Activated T-cell treated with anti-CD3 and anti-CD28 coated beads for 1 hour (primary cell): ENCODE data around the gene FBH1.
"Not testable (repeated sequence)": the region's sequence is repeated elsewhere in the genome, so short reads cannot be mapped to it uniquely, and the experiment has no call there.

Experiments
- DNase-seq: peaks from one replicate; pipeline ENCODE4 v3.0.0-alpha.2; 2020; ENCODE audit warnings: low read depth

FBH1 gene

DNA sequence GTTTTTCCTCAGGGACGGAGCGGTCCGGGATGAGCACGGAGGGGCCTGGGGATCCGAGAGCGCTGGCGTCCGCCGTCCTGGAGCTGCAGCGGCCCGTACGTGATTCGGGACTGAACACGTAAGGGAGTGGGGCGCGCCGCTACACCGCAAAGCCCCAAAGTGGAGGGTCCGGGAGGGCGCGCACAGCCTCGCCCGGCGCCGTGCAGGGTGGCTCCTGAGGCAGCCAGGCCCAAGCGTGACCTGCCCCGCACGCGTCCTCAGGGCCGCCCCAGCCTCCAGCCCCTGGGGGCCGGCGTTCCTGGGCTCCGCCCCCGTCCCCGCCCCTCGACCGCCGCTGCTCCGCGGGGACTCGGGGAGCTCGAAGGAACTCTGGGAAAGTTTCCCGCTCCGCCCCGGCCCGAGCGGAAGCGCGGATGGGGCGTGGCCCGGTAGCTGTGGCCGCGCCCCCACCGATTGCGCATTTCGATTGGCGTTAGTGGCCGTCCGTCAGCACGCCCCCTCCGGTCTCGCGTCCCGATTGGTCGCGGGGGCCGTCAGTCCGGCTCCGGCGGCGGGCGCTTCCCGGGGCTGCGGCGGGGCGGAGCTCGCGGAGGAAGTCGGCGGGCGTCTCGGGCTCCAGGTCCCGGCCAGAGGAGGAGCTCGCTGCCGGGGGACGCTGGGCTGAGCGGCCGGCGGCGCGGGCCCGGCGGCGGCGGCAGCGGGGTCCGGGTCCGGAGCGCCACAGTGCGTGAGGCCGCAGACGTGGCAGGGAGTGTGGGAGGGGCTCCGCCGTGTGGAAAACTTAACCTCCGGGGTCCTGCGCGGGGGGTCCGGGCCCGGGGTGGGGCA lies at the start of gene FBH1, which contains the start of gene ANKRD16:
TSS of gene FBH1 (plus strand) at position 620 of the 828 bp plus-strand sequence. CDS start at position 723, 103 bp downstream.
TSS of gene ANKRD16 (minus strand) at position 270 of the 828 bp plus-strand sequence. CDS start 539 bp downstream, outside the sequence.
- DNase-seq, result peak; percentile 97

DNA sequence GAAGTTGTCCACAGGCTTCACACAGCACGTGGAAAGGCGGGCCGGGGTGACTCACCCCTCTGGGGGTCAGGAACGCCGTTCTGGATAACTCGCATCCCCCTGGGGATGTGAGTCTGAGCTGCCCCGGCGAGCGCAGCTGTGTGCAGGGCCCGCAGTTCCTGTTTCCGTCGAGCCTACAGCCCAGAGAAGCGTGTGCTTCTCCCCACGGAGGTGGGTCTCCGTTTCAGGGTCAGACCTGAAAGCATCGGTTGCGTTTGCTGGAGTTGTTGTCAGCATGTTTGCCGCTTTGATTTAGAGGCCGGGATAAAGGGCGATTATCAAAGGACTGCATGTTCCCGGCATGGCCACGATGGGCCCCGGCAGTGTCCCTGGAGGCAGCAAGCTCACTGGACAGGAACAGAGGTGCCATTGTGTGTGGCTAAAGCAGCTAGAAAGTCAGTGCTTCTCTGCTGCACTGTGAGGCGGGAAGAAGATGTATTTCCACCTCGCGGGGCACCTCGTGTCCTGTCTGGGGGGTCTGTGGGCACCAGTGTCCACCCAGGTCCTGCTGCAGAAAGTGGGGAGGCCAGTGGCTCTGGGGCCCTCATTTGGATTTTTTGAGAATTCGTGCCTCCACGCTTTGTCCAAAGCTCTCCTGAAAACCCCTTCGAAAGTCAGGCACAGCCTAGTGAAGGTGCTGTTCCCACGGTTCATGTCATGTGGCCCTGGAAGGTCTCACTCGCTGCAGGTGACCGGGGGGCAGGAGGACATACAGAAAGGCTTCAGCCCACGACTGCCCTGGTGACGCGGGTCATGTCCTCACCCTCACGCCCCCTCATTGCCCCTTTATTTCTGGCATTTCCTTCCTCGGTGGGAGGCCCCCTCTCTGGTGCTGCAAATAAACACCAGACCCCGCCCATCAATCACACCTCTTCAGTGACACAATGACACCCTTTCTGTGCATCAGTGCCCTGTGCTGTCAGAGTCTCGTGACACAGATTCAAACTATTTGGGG lies 49.4 kb upstream of the FBH1 start:
- DNase-seq, result no peak

GRCh38 chr10:5841965-5842364 lies 48.1 kb upstream of the FBH1 start:
- no peak for DNase-seq

- no peak for DNase-seq
Measured at GRCh38 chr10:5843686-5844344, 46.2 kb upstream of the FBH1 start.

DNA sequence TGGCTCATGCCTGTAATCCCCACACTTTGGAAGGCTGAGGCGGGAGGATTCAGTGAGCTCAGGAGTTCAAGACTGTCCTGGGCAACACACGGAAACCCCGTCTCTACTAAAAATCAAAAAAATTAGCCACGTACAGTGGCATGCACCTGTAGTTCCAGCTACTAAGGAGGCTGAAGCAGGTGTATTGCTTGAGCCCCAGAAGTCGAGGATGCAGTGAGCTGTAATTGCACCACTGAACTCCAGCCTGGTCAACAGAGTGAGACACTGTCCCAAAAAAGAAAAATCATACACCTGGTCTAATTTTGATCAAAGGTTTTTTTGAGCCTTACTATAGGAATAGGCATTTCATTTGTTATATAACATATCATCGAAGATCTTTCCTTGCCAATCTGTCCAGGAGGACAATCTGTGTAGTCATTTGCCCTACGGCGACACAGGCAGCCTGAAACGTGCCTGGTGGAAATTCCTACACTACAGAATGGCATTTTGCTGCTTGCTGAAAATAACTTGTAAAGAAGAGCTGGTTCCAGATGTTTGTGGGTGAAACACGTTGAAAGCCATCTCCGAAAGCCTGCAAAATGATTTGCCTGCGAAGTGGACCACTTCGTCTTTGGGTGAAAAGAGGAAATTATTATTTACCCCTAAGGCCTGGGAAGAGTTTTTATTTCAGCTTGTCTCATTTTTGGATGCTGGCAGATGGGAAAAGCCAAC lies 45.5 kb upstream of the FBH1 start:
- no peak for DNase-seq

DNA sequence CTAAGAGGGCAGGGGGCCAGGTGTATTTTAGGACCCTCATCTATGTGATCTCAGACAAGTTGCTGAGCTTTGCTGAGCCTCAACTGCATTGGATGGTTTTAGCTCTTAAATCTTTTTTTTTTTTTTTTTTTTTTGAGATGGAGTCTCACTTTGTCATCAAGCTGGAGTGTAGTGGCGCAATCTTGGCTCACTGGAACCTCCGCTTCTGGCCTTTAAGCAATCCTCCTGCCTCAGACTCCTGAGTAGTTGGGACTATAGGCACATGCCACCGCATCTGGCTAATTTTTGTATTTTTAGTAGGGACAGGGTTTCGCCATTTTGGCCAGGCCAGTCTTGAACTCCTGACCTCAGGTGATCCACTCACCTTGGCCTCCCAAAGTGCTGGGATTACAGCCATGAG lies 43.4 kb upstream of the FBH1 start:
- not testable (repeated sequence) for DNase-seq

DNA sequence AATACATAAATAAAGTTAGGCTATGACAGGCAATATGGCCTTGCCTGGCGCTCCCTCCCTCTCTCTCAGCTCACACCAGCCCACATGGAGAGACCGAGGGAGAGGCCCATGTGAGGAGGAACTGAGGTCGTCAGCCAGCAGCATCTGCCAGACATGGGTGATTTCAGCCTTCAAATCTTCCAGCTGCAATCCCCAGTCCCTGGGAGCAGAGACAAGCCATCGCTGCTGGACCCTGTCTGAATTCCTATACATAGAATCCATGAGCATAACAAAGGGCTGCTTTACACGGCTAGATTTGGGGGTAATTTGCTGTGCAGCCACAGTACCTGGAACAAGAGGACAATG lies 35.9 kb upstream of the FBH1 start:
- no peak for DNase-seq

DNA sequence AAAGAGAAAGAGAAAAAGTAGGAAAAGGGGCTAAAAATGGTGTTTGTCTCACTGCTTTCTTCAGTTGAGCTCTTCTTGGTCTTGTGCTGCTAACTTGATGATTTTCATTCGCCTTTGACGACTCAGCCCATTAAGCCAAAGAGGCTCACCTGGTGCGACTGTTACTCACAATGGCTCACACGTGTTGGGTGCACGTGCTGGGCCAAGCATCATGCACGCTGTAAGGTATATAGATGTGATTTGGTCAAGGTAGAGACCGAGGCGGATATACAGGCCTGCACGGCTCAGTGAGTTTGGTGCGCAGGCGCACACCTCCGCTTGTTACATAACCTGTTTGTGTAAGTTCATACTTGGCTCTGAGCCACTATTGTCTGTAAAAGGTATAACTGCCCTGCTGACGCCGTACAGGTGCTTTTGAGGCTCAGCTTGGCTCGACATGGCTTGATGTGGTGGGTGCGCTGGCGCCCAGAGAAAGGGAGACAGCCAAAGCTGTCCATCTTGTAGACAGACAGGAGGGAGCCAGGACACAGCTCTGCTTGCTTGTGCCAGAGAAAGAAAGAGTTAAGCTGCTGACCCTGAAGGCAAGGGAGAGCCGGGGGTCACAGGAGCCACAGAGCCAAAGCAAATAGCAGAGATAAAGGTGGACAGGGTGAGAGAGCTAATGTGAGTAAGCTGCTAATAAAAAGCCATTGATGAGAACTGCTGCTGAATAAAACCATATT lies 33.9 kb upstream of the FBH1 start:
- DNase-seq, result no peak

DNA sequence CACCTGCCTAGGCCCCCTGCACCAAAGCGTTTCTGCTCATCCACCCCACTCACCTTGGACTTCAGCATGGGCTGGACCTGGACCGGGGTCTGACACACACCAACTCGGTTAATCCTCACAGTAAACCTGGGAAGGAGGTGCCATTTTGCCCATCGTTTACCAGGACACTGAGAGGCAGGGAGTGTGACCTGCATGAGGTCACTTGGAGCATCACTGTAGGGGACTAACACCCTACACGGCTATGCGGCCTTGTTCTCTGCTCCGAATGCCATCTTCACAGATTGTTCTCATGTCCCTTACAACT lies 33.4 kb upstream of the FBH1 start:
- DNase-seq, result no peak

- DNase-seq, result no peak
Measured at GRCh38 chr10:5858811-5859210, 31.2 kb upstream of the FBH1 start.

GRCh38 chr10:5860066-5860465 lies 30.0 kb upstream of the FBH1 start:
- no peak for DNase-seq

GRCh38 chr10:5862360-5862961 lies 27.6 kb upstream of the FBH1 start:
- no peak for DNase-seq

DNA sequence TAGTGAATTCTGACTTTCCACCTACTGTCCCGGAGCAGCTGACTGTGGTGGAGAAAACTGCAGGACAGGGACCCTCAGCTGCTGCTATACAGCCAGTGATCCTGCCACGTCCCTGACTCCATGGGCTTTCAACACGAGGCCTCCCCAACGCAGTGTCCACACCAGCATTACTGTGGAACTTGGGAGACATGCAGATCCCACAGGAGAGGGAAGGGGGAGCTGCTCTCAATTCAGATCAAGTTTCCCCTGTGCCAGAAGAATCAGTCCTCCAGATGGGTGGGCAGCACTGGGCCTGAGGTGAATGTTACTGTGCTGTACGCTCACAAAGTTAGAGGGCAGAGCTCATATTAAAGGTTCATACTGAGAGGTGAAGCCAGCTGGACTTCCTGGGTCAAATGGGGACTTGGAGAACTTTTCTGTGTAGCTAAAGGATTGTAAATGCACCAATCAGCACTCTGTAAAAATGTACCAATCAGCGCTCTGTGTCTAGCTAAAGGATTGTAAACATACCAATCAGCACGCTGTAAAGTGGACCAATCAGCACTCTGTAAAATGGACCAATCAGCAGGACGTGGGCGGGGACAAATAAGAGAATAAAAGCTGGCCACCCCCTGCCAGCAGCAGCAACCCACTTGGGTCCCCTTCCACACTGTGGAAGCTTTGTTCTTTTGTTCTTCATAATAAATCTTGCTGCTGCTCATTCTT lies 26.9 kb upstream of the FBH1 start:
- DNase-seq, result not testable (repeated sequence)

- not testable (repeated sequence) for DNase-seq
Measured at GRCh38 chr10:5866451-5867081, 23.5 kb upstream of the FBH1 start.

DNA sequence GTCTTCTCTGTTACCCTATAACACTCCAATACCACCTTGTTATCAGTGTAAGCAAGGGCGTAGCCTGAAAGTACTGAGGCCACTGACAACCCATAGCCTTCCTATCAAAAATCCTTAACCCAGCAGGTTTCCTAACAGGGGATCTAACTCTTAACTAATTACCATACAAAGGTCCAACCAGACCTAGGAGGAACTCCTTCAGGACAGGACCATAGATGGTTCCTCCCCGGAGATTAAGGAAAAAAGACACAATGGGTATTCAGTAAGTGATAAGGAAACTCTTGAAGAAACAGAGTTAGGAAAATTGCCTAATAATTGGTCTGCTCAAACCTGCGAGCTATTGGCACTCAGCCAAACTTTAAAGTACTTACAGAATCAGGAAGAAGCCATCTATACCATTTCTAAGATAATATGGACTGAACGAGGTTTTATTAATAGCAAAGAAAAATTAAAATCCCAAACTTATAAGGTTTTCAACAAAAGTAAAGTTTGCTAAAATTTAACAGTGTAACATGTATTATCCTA lies 22.9 kb upstream of the FBH1 start:
- not testable (repeated sequence) for DNase-seq

GRCh38 chr10:5868383-5868782 lies 21.7 kb upstream of the FBH1 start:
- DNase-seq, result not testable (repeated sequence)

- DNase-seq, result no peak
Measured at GRCh38 chr10:5869156-5869555, 20.9 kb upstream of the FBH1 start.

DNA sequence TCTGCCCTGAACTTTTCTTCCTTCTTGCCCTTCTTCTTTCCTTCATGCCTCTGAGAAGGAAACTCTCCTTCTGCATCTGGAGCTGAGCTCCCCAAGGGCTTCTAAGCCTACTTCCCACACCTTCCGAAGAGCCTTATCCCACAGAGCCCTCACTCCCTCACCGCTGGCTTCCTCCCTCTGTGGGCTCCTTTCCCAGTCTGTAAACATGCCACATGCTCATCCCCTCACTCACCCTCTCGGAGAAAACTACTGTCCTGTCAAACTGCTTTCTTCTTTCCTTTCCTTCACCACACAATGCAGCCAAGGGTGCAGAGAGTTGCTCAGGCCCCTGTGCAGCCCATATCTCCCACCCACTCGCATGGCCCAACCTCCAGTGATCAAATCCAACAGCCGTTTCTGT lies 18.4 kb upstream of the FBH1 start:
- DNase-seq, result no peak

DNA sequence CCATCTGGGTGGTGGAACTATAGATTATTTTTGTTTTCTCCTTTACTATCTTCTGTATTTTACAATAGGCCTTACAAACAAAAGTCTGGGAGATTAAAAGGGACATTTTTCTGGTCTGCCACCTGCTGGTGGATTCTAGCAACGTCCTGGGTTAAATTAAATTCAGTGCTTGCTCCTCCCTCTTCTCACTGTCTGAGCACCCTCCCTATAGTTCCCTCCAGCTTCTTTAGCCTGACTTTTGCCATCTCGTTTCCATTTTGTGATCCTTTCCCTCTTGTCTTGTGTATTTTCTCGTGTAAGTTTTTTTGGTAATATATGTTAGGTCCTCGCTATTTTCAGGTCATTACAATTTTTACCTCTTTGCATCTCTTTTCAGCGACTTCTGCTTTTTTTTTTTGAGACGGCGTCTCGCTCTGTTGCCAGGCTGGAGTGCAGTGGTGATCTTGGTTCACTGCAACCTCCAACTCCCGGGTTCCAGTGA lies 16.5 kb upstream of the FBH1 start:
- DNase-seq, result peak; percentile 58
